ENCODE data around the gene FRMD3.

Gene FRMD3

GRCh38 chr9:83472764-83473163, 65.4 kb downstream of the FRMD3 start:
- DNase-seq (ENCODE audit: low spot score): no peak

GRCh38 chr9:83472221-83472665, 66.0 kb downstream of the FRMD3 start:
- peak; percentile 78 for DNase-seq (ENCODE audit: low spot score)

DNA sequence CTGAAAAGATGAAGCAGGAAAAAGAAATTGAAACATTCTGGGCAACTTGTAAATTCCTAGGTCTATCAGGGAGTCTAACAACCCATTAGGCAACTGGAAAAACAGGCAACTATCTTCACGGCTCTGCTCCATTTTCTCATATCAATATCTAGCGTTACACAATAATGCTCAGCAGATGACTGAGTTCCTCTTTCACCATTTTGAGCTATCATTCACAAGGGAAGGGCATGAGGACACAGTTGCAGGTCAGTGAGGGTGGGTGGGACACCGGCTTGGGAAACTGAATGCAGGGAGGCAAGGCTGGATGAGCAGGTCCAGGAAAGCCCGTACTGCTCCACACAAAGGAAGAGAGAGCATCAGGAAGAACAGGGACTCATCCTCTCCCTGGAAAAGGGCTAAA, 67.0 kb downstream of the FRMD3 start:
- DNase-seq (ENCODE audit: low spot score): no peak

GRCh38 chr9:83469722-83470121, 68.5 kb downstream of the FRMD3 start:
- DNase-seq (ENCODE audit: low spot score): no peak

- no peak for DNase-seq (ENCODE audit: low spot score)
Measured at GRCh38 chr9:83468821-83469220, 69.4 kb downstream of the FRMD3 start.

DNA sequence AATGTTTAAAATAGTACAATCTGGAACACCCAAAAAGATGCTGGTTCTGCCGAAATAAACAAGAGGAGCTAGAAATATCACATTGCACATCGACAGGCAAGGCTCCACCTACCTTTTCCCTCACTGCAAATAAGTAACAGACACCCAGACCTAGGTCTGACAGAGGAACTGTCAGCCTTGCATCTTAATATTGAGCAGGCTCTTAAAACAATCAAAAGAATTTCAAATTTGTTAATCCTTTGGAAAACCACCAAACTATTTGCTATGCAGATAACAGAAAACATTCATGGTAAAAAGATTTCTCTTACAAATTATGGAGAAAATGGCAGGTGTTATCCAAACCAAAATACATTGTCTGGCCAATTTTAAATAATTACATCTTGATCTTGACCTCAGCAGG, 71.3 kb downstream of the FRMD3 start:
- no peak for DNase-seq (ENCODE audit: low spot score)

DNA sequence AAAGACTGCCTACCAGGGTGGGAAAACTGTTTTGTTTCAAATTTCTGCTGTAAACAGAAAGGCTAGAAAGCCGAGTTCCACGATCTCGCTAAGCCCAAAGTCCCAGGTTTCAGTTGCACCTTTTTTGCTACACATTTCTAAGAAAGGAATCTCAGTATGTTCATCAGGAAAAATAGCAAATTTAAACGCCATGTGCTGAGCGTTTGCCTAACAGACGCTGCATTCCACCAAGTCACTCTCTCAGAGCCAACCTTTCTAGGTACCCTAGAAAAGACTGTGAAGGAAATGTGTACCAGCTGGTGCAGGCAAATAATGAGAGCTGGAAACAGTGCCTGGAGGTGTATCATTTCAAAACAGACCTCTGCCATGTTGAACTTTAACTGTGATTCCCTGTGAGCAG, 71.8 kb downstream of the FRMD3 start:
- no peak for DNase-seq (ENCODE audit: low spot score)

- DNase-seq (ENCODE audit: low spot score): no peak
Measured at GRCh38 chr9:83459830-83460229, 78.4 kb downstream of the FRMD3 start.

DNA sequence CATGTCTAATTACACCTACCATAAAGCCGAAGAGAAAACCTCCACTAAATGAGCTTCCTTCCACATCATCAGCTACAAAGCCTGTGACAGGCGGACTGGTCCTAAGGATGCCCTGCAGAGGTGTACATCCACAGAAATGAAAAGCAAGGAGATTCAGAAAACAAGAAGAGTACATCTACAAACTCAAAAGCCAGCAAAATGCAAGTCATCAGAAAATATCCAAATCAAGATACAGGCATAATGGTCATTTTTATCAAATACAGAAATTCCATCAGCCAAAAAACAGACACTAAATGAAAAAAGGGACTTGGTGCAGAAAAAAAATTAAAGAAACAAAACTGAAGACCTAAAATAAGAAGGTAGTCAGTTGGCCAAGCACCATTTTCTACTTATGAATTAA, 79.7 kb downstream of the FRMD3 start:
- no peak for DNase-seq (ENCODE audit: low spot score)

- DNase-seq (ENCODE audit: low spot score): no peak
Measured at GRCh38 chr9:83457005-83457404, 81.2 kb downstream of the FRMD3 start.

DNA sequence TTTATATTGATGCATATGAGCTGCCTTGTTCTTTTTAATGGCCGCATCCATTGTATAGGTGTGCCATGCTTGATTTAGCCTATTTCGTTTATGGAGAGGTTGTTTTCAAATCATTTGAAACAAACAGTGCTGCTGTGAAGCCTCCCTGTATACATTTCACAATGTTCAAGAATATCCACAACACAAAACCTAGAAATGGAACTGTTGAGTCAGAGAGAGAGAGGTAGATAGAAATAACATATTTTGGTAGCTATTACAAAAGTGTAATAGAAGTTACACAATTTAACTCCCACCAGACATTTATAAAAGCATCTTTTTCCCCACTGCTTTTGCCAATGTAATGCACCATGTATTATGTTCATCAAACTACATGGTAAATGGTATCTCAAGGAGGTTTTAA, 82.0 kb downstream of the FRMD3 start:
- DNase-seq (ENCODE audit: low spot score): no peak

- no peak for DNase-seq (ENCODE audit: low spot score)
Measured at GRCh38 chr9:83454076-83454475, 84.1 kb downstream of the FRMD3 start.

DNA sequence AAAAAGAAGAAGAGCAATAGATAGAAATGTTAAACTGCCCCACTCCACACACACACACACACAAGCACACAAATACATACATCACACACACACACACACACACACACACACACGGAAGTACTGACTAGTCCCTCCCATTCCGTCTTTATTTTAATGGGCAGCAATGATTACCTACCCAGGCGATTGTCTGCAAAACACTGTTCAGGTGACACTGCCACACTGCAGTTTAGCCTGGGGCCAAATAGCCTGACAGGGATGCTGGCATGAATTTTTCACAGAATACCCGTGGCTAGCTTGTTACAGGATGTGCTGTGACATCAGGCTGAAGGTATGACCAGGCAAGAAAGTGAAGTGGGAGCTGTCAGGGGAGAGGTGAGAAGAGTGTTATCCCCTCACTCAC, 86.9 kb downstream of the FRMD3 start:
- no peak for DNase-seq (ENCODE audit: low spot score)

DNA sequence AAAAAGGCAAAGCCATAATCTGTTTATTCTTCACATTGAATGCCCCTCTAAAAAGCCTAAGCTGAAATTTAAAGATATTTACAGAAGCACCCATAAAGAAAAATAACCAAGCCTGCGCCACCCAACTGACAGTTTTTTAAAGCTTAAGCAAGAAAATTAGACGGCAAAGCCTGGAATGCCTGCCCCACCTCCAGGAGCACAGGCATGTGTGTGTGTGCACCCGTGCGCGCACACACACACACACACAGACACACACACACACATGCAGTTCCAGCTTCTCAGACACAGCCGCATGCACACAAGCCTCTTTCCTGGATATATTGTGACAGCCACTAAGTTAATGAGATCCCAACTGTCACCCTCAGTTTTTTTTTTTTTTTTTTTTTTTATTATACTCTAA, 88.2 kb downstream of the FRMD3 start:
- no peak for DNase-seq (ENCODE audit: low spot score)

GRCh38 chr9:83449166-83449565, 89.0 kb downstream of the FRMD3 start:
- DNase-seq (ENCODE audit: low spot score): no peak

DNA sequence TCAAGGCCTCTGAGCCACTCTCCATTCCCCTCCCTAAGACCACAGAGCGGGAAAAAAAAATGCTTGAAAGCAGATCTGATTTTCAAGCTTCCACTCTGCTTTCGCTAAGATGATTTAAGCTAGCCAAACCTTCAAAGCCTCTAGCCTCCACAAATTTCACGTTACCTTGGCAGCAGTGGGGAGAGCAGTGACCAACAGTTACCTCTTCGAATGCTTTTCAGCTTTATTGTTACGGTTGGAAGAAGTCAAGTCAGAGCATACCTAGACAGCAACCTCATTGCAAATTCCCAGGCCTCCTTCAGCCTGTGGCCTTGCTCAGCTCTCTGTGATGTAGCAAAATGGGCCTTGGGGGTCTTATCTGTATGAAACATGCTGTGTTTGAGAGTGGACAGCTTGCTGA, 89.6 kb downstream of the FRMD3 start:
- no peak for DNase-seq (ENCODE audit: low spot score)

DNA sequence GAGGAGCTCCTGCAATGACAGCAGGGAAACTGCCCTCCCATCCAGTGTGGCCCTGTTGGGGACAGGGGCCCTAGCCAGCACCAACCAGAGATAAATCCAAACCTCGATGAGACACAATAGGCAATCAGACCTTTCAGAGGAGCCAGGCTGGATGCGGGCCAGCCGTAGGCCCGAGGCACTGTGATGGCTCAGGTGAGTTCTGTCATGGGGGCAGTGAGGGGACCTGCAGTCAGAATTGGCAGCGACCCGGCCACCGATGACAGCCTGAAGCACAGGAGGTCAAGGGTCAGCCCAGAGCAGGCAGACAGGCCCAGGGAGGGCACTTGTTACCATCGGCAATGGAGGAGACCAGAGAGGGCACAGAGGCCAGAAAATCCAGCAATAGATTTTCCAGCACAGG, 90.8 kb downstream of the FRMD3 start:
- DNase-seq (ENCODE audit: low spot score): no peak

- no peak for DNase-seq (ENCODE audit: low spot score)
Measured at GRCh38 chr9:83445703-83446265, 92.4 kb downstream of the FRMD3 start.

DNA sequence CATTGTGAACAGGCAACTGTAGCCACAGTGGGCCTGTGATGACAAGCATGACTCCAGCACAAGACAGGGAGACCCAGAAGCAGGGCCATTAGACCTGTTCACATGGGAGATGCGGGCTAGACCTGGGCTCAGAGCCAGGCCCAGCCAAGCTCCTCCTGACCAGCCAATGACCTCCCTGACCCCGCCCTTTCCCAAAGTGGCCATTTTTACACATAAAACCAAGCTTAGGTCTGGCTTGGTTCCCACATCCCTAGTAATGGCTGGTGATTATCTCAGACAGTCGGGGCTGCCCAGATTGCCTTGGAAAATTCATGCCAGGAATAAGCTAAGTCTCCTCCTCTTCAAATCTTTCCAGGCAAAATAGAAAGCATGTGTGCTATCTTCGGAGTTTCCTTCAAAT, 94.1 kb downstream of the FRMD3 start:
- DNase-seq (ENCODE audit: low spot score): no peak

DNA sequence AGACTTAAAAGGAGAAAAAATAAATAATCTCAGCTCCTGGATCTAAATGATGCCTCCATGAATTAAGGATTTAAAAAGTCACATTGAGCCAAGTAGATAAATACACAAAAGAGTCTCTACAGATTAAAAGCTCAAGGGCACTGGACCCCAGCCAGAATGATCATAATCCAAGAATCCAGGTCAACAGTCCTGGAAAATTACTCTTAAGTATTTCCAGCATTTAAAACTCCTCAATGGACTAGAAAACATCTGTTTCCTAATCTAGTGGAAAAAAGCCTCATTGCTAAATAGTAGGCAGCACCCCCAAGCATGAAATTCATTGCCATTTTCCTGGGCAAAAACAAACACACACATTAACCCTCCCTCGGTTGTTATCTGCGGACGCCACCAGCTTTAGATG, 96.8 kb downstream of the FRMD3 start:
- no peak for DNase-seq (ENCODE audit: low spot score)

DNA sequence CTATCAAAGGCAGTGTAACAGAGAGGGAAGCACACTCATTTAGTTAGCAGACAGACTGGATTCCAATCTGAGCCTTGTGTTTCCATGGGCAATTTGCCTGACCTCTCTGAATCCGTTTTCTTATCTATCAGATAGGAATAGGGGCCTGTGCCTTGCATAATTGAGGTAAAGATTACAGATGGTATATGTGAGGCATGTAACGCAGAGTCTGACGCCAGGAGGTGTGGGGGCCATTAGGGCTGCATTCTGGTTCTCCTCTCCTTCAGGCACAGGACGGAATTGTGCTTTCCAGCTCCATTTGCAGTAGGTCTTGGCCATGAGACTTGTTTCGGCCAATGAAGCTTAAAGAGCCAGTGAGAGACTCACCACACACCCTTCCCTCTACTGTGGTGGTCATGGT, 97.6 kb downstream of the FRMD3 start:
- no peak for DNase-seq (ENCODE audit: low spot score)

GRCh38 chr9:83435301-83435700, 102.9 kb downstream of the FRMD3 start:
- DNase-seq (ENCODE audit: low spot score): no peak

GRCh38 chr9:83434254-83434653, 103.9 kb downstream of the FRMD3 start:
- DNase-seq (ENCODE audit: low spot score): peak; percentile 26

GRCh38 chr9:83433846-83434245, 104.4 kb downstream of the FRMD3 start:
- no peak for DNase-seq (ENCODE audit: low spot score)

All from LoVo (cell line).